Activated T-helper 1 cell treated with Interleukin-2 at 50 U/mL for 16 hours (primary cell): Measurements from ENCODE around the gene POU2F2.

Experiments used
- DNase-seq: peaks from one replicate; pipeline ENCODE4 v3.0.0-alpha.2; 2020; ENCODE audit warnings: low read depth

POU2F2 gene

GRCh38 chr19:42132030-42132628 lies at the start of gene POU2F2:
Gene POU2F2 (minus strand): TSS chr19:42132446. CDS start chr19:42132411, 35 bp downstream.
- peak; percentile 85 for DNase-seq

GRCh38 chr19:42178791-42179674 lies 46.8 kb upstream of the POU2F2 start:
- DNase-seq = no peak

GRCh38 chr19:42177686-42178019 lies 45.4 kb upstream of the POU2F2 start:
- DNase-seq = no peak

GRCh38 chr19:42176990-42177685 lies 44.9 kb upstream of the POU2F2 start:
- peak; percentile 66 for DNase-seq

GRCh38 chr19:42176649-42176989 lies 44.4 kb upstream of the POU2F2 start:
- no peak for DNase-seq

GRCh38 chr19:42175952-42176648 lies 43.9 kb upstream of the POU2F2 start:
- DNase-seq = no peak

- no peak for DNase-seq
Measured at GRCh38 chr19:42174958-42175734, 42.9 kb upstream of the POU2F2 start.

- no peak for DNase-seq
Measured at GRCh38 chr19:42174188-42174587, 41.9 kb upstream of the POU2F2 start.

GRCh38 chr19:42173695-42174094 lies 41.4 kb upstream of the POU2F2 start:
- no peak for DNase-seq

- no peak for DNase-seq
Measured at GRCh38 chr19:42172261-42172660, 40.0 kb upstream of the POU2F2 start.

- DNase-seq = no peak
Measured at GRCh38 chr19:42170715-42171114, 38.5 kb upstream of the POU2F2 start.

- DNase-seq = no peak
Measured at GRCh38 chr19:42169486-42170413, 37.5 kb upstream of the POU2F2 start.

GRCh38 chr19:42168206-42168605 lies 36.0 kb upstream of the POU2F2 start:
- DNase-seq = no peak

- DNase-seq = no peak
Measured at GRCh38 chr19:42166316-42166715, 34.1 kb upstream of the POU2F2 start.

- no peak for DNase-seq
Measured at GRCh38 chr19:42165146-42165545, 32.9 kb upstream of the POU2F2 start.

GRCh38 chr19:42161616-42162263 lies 29.5 kb upstream of the POU2F2 start:
- no peak for DNase-seq

- no peak for DNase-seq
Measured at GRCh38 chr19:42159942-42160341, 27.7 kb upstream of the POU2F2 start.

- DNase-seq = no peak
Measured at GRCh38 chr19:42158926-42159325, 26.7 kb upstream of the POU2F2 start.

- no peak for DNase-seq
Measured at GRCh38 chr19:42156571-42156970, 24.3 kb upstream of the POU2F2 start.

GRCh38 chr19:42155796-42156195 lies 23.6 kb upstream of the POU2F2 start:
- no peak for DNase-seq
